WI38 (cell line): ENCODE measurements around the gene WDR53.
"Not testable (repeated sequence)": the region's sequence is repeated elsewhere in the genome, so short reads cannot be mapped to it uniquely, and the experiment has no call there.

ENCODE experiments used
- H3K4me3 ChIP-seq: 2 replicates; pipeline ENCODE4 v1.5.1; 2011; ENCODE audit warnings: low read depth, mild to moderate bottlenecking, control low read depth, low read length
- TF ChIP-seq, protein P1 (sequence below): IDR thresholded peaks from 2 replicates; pipeline ENCODE4 v1.5.1; 2012; ENCODE audit warnings: low read depth, mild to moderate bottlenecking, control low read depth, low read length

The WDR53 gene

DNA sequence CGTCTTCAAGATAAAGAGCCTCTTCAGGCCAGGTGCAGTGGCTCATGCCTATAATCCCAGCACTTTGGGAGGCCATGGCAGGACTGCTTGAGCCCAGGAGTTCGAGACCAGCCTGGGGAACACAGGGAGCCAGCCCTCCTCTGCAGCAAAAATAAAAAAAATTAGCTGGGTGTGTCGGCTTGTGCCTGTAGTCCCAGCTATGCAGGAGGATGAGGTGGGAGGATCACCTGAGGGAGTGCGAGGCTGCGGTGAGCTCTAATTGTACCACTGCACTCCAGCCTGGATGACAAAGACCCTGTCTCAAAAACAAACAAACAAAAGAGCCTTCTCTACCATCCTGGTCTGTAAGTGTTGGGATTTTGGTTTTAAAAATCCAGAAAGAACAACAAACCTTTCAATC is 11.1 kb downstream of the WDR53 start:
- TF ChIP-seq, protein P1, sequence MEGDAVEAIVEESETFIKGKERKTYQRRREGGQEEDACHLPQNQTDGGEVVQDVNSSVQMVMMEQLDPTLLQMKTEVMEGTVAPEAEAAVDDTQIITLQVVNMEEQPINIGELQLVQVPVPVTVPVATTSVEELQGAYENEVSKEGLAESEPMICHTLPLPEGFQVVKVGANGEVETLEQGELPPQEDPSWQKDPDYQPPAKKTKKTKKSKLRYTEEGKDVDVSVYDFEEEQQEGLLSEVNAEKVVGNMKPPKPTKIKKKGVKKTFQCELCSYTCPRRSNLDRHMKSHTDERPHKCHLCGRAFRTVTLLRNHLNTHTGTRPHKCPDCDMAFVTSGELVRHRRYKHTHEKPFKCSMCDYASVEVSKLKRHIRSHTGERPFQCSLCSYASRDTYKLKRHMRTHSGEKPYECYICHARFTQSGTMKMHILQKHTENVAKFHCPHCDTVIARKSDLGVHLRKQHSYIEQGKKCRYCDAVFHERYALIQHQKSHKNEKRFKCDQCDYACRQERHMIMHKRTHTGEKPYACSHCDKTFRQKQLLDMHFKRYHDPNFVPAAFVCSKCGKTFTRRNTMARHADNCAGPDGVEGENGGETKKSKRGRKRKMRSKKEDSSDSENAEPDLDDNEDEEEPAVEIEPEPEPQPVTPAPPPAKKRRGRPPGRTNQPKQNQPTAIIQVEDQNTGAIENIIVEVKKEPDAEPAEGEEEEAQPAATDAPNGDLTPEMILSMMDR, result no peak
- H3K4me3 ChIP-seq, result no peak overlapping the region

DNA sequence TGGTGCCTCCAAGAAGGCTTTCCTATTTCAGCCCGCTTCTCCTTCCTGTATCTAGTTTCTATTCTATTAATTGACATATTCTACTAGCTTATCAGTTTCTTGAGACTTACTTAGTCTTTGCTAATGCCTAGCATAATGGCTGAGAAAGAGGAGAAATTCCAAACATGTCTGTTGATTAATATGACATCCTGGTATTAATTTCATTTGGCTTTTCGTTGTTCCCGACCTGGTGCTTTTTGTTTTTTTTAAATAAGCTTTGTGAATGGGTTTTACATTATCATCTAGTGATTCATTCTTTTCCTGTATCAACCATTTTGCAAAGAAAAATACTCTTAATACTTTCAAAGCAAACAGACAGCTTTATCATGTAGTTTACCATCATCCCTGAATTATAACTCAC is 13.1 kb downstream of the WDR53 start:
- TF ChIP-seq, protein P1, result no peak

DNA sequence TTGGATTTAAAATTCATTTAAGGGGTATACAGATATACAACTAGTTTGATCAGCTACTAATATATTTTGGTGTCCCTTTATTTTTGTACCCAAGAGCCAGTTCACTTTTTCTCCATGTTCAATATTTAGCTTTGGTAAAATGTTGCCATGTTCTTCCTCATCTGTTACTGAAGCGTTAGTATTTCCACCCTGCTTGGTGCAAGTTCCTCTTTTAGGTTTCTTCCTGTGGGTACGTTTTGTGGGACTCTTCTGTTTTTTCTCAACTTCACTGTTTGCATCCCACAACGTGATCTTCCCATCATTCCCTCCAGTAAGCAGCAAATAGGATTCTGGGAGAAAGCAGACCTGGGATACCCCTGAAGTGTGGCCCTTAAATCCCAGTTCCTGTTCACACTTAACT is 14.1 kb downstream of the WDR53 start:
- no peak overlapping the region for H3K4me3 ChIP-seq
- TF ChIP-seq, protein P1, result no peak

More for the DNA sequence above, 13.1 kb downstream of the WDR53 start:
- H3K4me3 ChIP-seq, result no peak overlapping the region

- no peak overlapping the region for H3K4me3 ChIP-seq
Observed at GRCh38 chr3:196553551-196553950, 14.8 kb downstream of the WDR53 start.

GRCh38 chr3:196552253-196552652 is 16.1 kb downstream of the WDR53 start:
- no peak overlapping the region for H3K4me3 ChIP-seq
- TF ChIP-seq, protein P1, result no peak

More at GRCh38 chr3:196553551-196553950, 14.8 kb downstream of the WDR53 start:
- TF ChIP-seq, protein P1, result no peak

- not testable (repeated sequence) for H3K4me3 ChIP-seq
Observed at GRCh38 chr3:196550172-196550571, 18.2 kb downstream of the WDR53 start.

DNA sequence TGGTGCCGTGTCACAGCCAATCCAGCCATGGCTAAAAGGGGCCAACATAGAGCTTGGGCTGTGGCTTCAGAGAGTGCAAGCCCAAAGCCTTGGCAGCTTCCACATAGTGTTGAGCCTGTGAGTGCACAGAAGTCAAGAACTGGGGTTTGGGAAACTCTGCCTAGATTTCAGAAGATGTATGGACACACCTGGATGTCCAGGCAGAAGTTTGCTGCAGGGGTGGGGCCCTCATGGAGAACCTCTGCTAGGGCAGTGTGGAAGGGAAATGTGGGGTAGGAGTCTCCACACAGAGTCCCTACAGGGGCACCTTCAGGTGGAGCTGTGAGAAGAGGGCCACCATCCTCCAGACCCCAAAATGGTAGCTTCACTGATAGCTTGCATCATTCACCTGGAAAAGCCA is 19.0 kb downstream of the WDR53 start:
- H3K4me3 ChIP-seq, result not testable (repeated sequence)

GRCh38 chr3:196547067-196547466 is 21.3 kb downstream of the WDR53 start:
- TF ChIP-seq, protein P1, result no peak
- no peak overlapping the region for H3K4me3 ChIP-seq
